MM.1S (cell line): ENCODE measurements around the gene ETNK2.

Source experiments
- DNase-seq: peaks from one replicate; pipeline ENCODE4 v3.0.0-alpha.2; 2015
- H2AFZ ChIP-seq: fragments of 300-600 bp; sonication (generic); 2 replicates; pipeline ENCODE4 v1.6.0; 2016; ENCODE audit warnings: antibody characterized with exemption, low read length
- H3F3A ChIP-seq: fragments of 300-600 bp; sonication (generic); 2 replicates; pipeline ENCODE4 v1.6.1; 2016; ENCODE audit warnings: mild to moderate bottlenecking, antibody characterized with exemption, low read length, moderate library complexity, mixed read lengths; ENCODE audit not compliant: insufficient read depth
- H3K27ac ChIP-seq: fragments of 300-600 bp; sonication (generic); 2 replicates; pipeline ENCODE4 v1.5.1; 2016; ENCODE audit warnings: mild to moderate bottlenecking, low read length
- H3K27me3 ChIP-seq: fragments of 300-600 bp; sonication (generic); replicated peaks from 2 replicates; pipeline ENCODE4 v1.6.0; 2016; ENCODE audit warnings: low read length; ENCODE audit not compliant: insufficient read depth
- H3K36me3 ChIP-seq: fragments of 300-600 bp; sonication (generic); replicated peaks from 2 replicates; pipeline ENCODE4 v1.6.1; 2016; ENCODE audit warnings: mild to moderate bottlenecking, low read length, mixed read lengths; ENCODE audit not compliant: insufficient read depth
- H3K4me1 ChIP-seq: fragments of 300-600 bp; sonication (generic); 2 replicates; pipeline ENCODE4 v1.6.1; 2016; ENCODE audit warnings: low read length, mixed read lengths
- H3K4me2 ChIP-seq: fragments of 300-600 bp; sonication (generic); 2 replicates; pipeline ENCODE4 v1.6.0; 2016; ENCODE audit warnings: low read depth, low read length
- H3K4me3 ChIP-seq: fragments of 300-600 bp; sonication (generic); 2 replicates; pipeline ENCODE4 v1.5.1; 2016; ENCODE audit warnings: low read length, mixed read lengths
- H3K79me2 ChIP-seq: fragments of 300-600 bp; sonication (generic); 2 replicates; pipeline ENCODE4 v1.6.1; 2016; ENCODE audit warnings: mixed run types, low read length, mixed read lengths
- H3K9ac ChIP-seq: fragments of 300-600 bp; sonication (generic); 2 replicates; pipeline ENCODE4 v1.6.1; 2016; ENCODE audit warnings: low read length, mixed read lengths
- H3K9me2 ChIP-seq: fragments of 300-600 bp; sonication (generic); replicated peaks from 2 replicates; pipeline ENCODE4 v1.6.1; 2016; ENCODE audit warnings: mild to moderate bottlenecking, low read length, mixed read lengths; ENCODE audit not compliant: insufficient read depth
- H3K9me3 ChIP-seq: fragments of 300-600 bp; sonication (generic); replicated peaks from 2 replicates; pipeline ENCODE4 v1.6.1; 2016; ENCODE audit warnings: mild to moderate bottlenecking, low read length, mixed read lengths; ENCODE audit not compliant: insufficient read depth
- H4K20me1 ChIP-seq: fragments of 300-600 bp; sonication (generic); 2 replicates; pipeline ENCODE4 v1.6.1; 2016; ENCODE audit warnings: mild to moderate bottlenecking, low read length, moderate library complexity, mixed read lengths; ENCODE audit not compliant: insufficient read depth
- CTCF ChIP-seq: fragments of 300-600 bp; sonication (generic); IDR thresholded peaks from 2 replicates; pipeline ENCODE4 v1.5.1; 2016; ENCODE audit warnings: antibody characterized with exemption, low read length, mixed read lengths
- EZH2 ChIP-seq: fragments of 300-600 bp; sonication (generic); optimal IDR thresholded peaks from 2 replicates; pipeline ENCODE3; 2017; ENCODE audit warnings: low read depth, mild to moderate bottlenecking, antibody characterized with exemption, low read length, mixed read lengths
- EZH2phosphoT487 ChIP-seq: fragments of 300-600 bp; sonication (generic); IDR thresholded peaks from 2 replicates; pipeline ENCODE4 v1.6.1; 2018; ENCODE audit warnings: antibody characterized with exemption, low read length

The ETNK2 gene

GRCh38 chr1:204153667-204154066, 1.8 kb upstream of the ETNK2 start:
- DNase-seq: no peak
- H3K79me2 ChIP-seq: no peaks in the 10 kb centered on the region
- H3F3A ChIP-seq: no peaks in the 10 kb centered on the region
- no peaks in the 10 kb centered on the region for H3K36me3 ChIP-seq
- no peak overlapping the region for H3K4me3 ChIP-seq
- H4K20me1 ChIP-seq: no peaks in the 10 kb centered on the region
- peaks cover 40% of the 10 kb centered on the region for H3K27me3 ChIP-seq
- H3K9me3 ChIP-seq: no peaks in the 10 kb centered on the region
- H2AFZ ChIP-seq: no peak overlapping the region
- no peak overlapping the region for H3K9ac ChIP-seq
- no peak overlapping the region for H3K27ac ChIP-seq
- TF ChIP-seq EZH2: no peak
- TF ChIP-seq EZH2phosphoT487: no peak
- no peak for TF ChIP-seq CTCF
- H3K4me2 ChIP-seq: no peak overlapping the region
- no peaks in the 10 kb centered on the region for H3K4me1 ChIP-seq
- H3K9me2 ChIP-seq: no peaks in the 10 kb centered on the region

GRCh38 chr1:204152310-204153044, 633 bp upstream of the ETNK2 start:
- Histone ChIP-seq H3F3A (no peaks in the 10 kb centered on the region), H3K9me3 (no peaks in the 10 kb centered on the region), H3K27ac (no peak overlapping the region), H3K79me2 (no peaks in the 10 kb centered on the region), H3K4me2 (peak overlapping the region; percentile 86), H2AFZ (peak overlapping the region; percentile 57; the same call in 1 of the 2 replicates), H3K9ac (peak overlapping the region; percentile 8; the same call in 1 of the 2 replicates), H4K20me1 (no peaks in the 10 kb centered on the region), H3K4me3 (peak overlapping the region; percentile 43; the same call in 1 of the 2 replicates), H3K4me1 (no peaks in the 10 kb centered on the region), H3K27me3 (peaks cover 40% of the 10 kb centered on the region), H3K36me3 (no peaks in the 10 kb centered on the region), H3K9me2 (no peaks in the 10 kb centered on the region)
- DNase-seq: no peak
- no peak for TF ChIP-seq EZH2phosphoT487
- TF ChIP-seq CTCF: no peak
- no peak for TF ChIP-seq EZH2

- Histone ChIP-seq H3K4me3 (no peak overlapping the region), H3K9ac (no peak overlapping the region), H3K36me3 (no peaks in the 10 kb centered on the region), H3K4me1 (no peaks in the 10 kb centered on the region), H3K27ac (no peak overlapping the region), H3F3A (no peaks in the 10 kb centered on the region), H3K4me2 (peak overlapping the region; percentile 90; the same call in 1 of the 2 replicates), H3K9me3 (no peaks in the 10 kb centered on the region), H3K27me3 (peaks cover 40% of the 10 kb centered on the region), H2AFZ (no peak overlapping the region), H3K79me2 (no peaks in the 10 kb centered on the region), H3K9me2 (no peaks in the 10 kb centered on the region), H4K20me1 (no peaks in the 10 kb centered on the region)
- DNase-seq: no peak
- no peak for TF ChIP-seq CTCF
- no peak for TF ChIP-seq EZH2
- no peak for TF ChIP-seq EZH2phosphoT487
Observed at GRCh38 chr1:204150702-204151551, 917 bp downstream of the ETNK2 start.
